Type B pancreatic cell (in vitro differentiated cells): Measurements from ENCODE around the gene AGPAT3. TPM values are rescaled to one million over a fixed set of nuclear protein-coding genes. Genes with fewer than 3 reads are reported as not detected.

Experiments used
- DNase-seq: peaks from one replicate; pipeline ENCODE4 v3.0.0; 2021; ENCODE audit warnings: mixed read lengths; ENCODE audit not compliant: unreplicated experiment; ENCODE audit errors: extremely low spot score
- H3K27ac Mint-ChIP-seq: 2 replicates; pipeline ENCODE4 v1.8.0; 2021; ENCODE audit warnings: mild to moderate bottlenecking, mixed read lengths
- H3K27me3 Mint-ChIP-seq: 2 replicates; pipeline ENCODE4 v1.8.0; 2021; ENCODE audit warnings: mixed read lengths
- H3K36me3 Mint-ChIP-seq: 2 replicates; pipeline ENCODE4 v1.8.0; 2021; ENCODE audit warnings: mixed read lengths
- H3K4me1 Mint-ChIP-seq: one replicate; pipeline ENCODE4 v1.8.0; 2021; ENCODE audit warnings: mixed read lengths; ENCODE audit not compliant: unreplicated experiment
- H3K4me3 Mint-ChIP-seq: 2 replicates; pipeline ENCODE4 v1.8.0; 2021; ENCODE audit warnings: mild to moderate bottlenecking, mixed read lengths
- H3K9me3 Mint-ChIP-seq: 2 replicates; pipeline ENCODE4 v1.8.0; 2021; ENCODE audit warnings: mixed read lengths
- total RNA-seq: library from RNA; stranded (reverse); gene quantifications from 2 replicates; pipeline ENCODE4 v1.2.1, GENCODE V29; 2021; ENCODE audit warnings: low replicate concordance
- TF ChIP-seq, protein P1 (sequence below): fragments of 200-600 bp; sonication (generic); conservative IDR thresholded peaks from 2 replicates; pipeline ENCODE4 v1.5.0; 2021; ENCODE audit warnings: antibody characterized with exemption, mild to moderate bottlenecking

AGPAT3 gene
- total RNA-seq, 1 donor from 2014 or later, result 59.2 TPM

DNA sequence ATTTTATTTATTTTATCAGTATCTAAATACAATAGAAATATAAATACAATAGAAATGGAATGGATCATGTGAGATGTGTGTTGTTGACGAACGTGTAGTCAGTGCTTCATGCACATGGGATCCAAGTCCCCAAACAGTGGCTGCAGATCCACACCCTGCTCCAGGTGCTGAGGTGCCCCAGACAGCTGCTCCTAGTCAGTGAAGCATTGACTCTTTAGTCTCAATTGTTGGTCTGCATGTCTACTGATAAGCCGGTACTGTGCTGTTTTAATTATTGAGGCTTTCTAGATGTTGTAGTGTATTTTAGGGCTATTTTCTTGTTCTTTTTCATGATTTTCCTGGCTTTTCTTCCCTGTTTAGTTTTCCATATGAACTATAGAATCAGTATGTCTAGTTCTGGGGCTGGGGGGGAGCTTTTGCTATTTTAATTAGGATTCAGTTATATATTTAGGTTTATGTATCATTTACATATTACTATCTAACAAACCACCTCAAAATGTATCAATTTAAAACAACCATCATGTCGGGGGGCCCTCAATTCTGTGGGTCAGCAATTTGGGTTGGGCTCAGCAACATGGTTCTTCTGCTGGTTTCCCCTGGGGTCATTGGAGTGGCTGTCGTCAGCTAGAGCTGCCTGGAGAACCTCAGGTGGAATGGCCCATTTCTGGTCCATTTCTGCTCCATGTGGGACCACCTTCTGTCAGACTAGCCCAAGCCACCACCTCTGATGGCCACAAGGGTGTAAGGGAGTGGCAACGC lies 83.9 kb downstream of the AGPAT3 start:
- Mint-ChIP-seq H3K36me3 (peaks cover 11% of the 10 kb centered on the region), H3K9me3 (peaks cover 4% of the 10 kb centered on the region), H3K4me1 (peaks cover 27% of the 10 kb centered on the region), H3K27ac (no peak overlapping the region), H3K27me3 (no peaks in the 10 kb centered on the region), H3K4me3 (no peak overlapping the region)
- DNase-seq, result no peak
- TF ChIP-seq, protein P1, sequence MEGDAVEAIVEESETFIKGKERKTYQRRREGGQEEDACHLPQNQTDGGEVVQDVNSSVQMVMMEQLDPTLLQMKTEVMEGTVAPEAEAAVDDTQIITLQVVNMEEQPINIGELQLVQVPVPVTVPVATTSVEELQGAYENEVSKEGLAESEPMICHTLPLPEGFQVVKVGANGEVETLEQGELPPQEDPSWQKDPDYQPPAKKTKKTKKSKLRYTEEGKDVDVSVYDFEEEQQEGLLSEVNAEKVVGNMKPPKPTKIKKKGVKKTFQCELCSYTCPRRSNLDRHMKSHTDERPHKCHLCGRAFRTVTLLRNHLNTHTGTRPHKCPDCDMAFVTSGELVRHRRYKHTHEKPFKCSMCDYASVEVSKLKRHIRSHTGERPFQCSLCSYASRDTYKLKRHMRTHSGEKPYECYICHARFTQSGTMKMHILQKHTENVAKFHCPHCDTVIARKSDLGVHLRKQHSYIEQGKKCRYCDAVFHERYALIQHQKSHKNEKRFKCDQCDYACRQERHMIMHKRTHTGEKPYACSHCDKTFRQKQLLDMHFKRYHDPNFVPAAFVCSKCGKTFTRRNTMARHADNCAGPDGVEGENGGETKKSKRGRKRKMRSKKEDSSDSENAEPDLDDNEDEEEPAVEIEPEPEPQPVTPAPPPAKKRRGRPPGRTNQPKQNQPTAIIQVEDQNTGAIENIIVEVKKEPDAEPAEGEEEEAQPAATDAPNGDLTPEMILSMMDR, result no peak

DNA sequence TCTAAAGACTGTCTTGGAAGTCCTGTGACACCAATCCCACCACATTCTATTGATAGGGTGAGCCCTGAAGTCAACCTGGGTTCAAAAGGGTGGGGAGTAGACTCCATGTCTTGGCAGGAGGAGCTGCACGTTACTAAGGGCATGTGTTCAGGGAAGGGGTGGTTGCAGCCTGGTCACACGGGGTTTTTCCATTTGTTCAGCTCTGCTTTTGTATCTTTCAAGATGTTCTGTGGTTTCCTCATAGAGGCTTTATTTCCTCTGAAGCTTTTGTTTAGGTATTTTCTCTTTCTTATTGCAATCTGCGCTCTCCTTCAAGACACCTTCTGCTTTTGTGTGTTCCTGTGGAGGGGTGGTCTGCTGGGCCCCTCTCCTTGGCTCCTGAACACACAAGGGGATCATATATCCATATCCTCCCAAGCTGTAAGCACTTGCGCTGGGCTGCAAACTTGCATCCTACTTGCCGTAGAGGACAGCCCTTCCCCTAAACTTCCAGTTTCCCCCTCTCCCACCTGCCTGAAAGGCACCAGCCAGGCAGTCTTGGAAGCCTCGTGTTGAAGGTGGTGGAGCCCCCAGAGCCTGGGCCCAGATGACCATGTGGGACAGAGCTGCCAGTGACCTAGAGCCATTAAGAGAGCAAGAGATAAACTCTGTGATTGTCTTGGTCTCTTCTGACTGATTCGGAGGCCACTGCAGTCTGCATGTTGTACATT lies 84.6 kb downstream of the AGPAT3 start:
- TF ChIP-seq, protein P1, result no peak
- peaks cover 11% of the 10 kb centered on the region for H3K36me3 Mint-ChIP-seq
- no peak overlapping the region for H3K27ac Mint-ChIP-seq
- peaks cover 4% of the 10 kb centered on the region for H3K9me3 Mint-ChIP-seq
- no peak for DNase-seq
- H3K27me3 Mint-ChIP-seq, result no peaks in the 10 kb centered on the region
- H3K4me3 Mint-ChIP-seq, result no peak overlapping the region
- peaks cover 19% of the 10 kb centered on the region for H3K4me1 Mint-ChIP-seq

DNA sequence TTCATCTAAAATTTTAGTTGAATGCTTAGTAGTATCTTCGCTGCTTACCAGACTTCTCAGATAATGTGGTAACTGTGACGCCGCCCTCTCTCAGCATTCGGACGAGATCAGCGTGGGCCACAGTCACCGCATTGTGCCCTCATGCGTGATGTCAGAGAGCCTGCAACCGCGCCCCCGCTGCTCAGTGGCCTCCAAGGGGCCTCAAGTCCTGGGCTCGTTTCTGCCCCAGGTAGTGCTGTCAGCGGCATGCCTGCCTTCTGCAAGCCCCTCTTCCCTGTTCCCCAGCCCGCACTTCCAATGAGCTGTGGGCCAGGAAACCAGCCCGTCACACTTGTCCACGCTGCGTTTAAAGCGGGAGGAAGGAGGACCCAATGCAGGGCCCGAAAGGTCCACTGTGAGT lies 85.5 kb downstream of the AGPAT3 start:
- peaks cover 11% of the 10 kb centered on the region for H3K36me3 Mint-ChIP-seq
- peaks cover 19% of the 10 kb centered on the region for H3K4me1 Mint-ChIP-seq
- H3K27me3 Mint-ChIP-seq, result no peaks in the 10 kb centered on the region
- H3K9me3 Mint-ChIP-seq, result peaks cover 4% of the 10 kb centered on the region
- TF ChIP-seq, protein P1, result no peak
- no peak for DNase-seq
- H3K27ac Mint-ChIP-seq, result no peak overlapping the region
- no peak overlapping the region for H3K4me3 Mint-ChIP-seq

DNA sequence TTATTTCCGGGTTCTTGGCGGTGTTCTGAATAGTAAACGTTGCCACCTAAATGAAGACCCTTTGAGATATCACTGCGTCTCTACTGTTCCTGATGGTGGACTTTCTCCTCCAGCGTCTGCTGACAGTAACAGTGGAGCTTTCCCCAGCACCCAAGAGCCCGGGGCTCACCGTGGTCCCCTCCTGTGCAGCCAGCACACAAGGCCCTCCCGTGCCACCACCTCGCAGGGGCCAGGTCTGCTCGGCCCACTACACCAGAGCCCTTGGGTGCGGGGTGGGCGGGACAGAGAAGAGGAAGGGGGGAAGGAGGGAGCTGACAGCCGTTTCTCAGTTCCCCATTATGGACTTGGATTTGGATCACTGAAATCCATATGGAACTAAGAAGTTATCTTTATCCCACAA lies 85.9 kb downstream of the AGPAT3 start:
- H3K4me1 Mint-ChIP-seq, result peaks cover 17% of the 10 kb centered on the region
- TF ChIP-seq, protein P1, result no peak

DNA sequence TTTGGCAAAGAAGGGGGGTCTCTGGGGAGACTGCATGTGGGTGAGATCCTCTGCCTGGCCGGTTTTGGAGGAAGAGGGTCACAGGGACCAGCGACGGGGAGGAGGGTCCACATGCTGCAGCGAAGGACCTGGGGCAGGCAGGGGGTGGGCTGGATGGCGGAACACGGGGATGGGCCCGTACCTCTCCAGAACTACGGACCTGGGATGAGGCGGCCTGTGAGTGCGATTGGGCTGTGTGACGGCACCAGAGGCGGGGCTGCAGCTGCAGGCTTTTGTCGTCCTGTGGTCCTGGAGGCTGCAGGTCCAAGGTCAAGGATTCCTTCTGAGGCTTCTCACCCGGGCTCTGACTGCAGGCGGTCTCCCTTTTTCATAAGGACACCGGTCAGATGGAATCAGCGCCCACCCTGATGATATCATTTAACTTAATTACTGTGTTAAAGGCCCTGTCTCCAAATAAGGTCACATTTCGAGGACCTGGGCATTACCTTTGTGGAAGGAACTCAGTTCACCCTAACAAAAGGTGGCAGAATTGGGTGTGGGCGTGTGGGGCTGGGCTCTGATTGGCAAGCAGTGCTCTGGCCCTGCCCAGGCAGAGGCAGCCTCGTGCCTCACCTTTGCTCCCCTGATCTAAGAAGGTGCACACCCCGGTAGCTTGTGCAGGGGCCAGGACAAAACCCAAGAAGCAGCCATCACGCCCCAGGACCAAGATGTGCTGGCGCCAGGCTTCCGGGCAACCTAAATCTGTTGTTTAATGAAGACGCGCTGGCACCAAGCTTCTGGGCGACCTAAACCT lies 87.1 kb downstream of the AGPAT3 start:
- TF ChIP-seq, protein P1, result no peak
- H3K9me3 Mint-ChIP-seq, result peaks cover 4% of the 10 kb centered on the region
- H3K27me3 Mint-ChIP-seq, result no peaks in the 10 kb centered on the region
- no peak overlapping the region for H3K27ac Mint-ChIP-seq
- H3K4me1 Mint-ChIP-seq, result peaks cover 25% of the 10 kb centered on the region
- DNase-seq, result no peak
- peaks cover 11% of the 10 kb centered on the region for H3K36me3 Mint-ChIP-seq
- no peak overlapping the region for H3K4me3 Mint-ChIP-seq

More for the DNA sequence above, 85.9 kb downstream of the AGPAT3 start:
- DNase-seq, result no peak
- Mint-ChIP-seq H3K27ac (no peak overlapping the region), H3K27me3 (no peaks in the 10 kb centered on the region), H3K4me3 (no peak overlapping the region), H3K36me3 (peaks cover 11% of the 10 kb centered on the region), H3K9me3 (peaks cover 4% of the 10 kb centered on the region)
